GM23338 (cell line): ENCODE results near the gene AGAP3.

Source experiments
- CREB1 ChIP-seq: fragments of 250-450 bp; sonication (Bioruptor Pico); IDR thresholded peaks from 2 replicates; pipeline ENCODE4 v1.5.0; 2020; ENCODE audit warnings: low read depth, mild to moderate bottlenecking, moderate library complexity
- EZH2 ChIP-seq: fragments of 200-600 bp; sonication (generic); IDR thresholded peaks from one replicate; pipeline ENCODE4 v1.8.0; 2017; ENCODE audit warnings: antibody characterized with exemption, mild to moderate bottlenecking, low read depth; ENCODE audit not compliant: unreplicated experiment
- EZH2phosphoT487 ChIP-seq: fragments of 200-600 bp; sonication (generic); IDR thresholded peaks from one replicate; pipeline ENCODE4 v1.8.1; 2018; ENCODE audit warnings: antibody characterized with exemption; ENCODE audit not compliant: unreplicated experiment
- JUNB ChIP-seq: IDR thresholded peaks from one replicate; pipeline ENCODE4 v1.6.1; 2016; ENCODE audit warnings: antibody characterized with exemption; ENCODE audit not compliant: unreplicated experiment
- POLR2AphosphoS5 ChIP-seq: IDR thresholded peaks from 2 replicates; pipeline ENCODE4 v1.6.1; 2016; ENCODE audit warnings: antibody characterized with exemption, low read depth
- REST ChIP-seq: IDR thresholded peaks from one replicate; pipeline ENCODE4 v1.6.1; 2018; ENCODE audit warnings: antibody characterized with exemption; ENCODE audit not compliant: unreplicated experiment
- ZNF114 ChIP-seq: fragments of 250-450 bp; sonication (Bioruptor Pico); IDR thresholded peaks from 2 replicates; pipeline ENCODE4 v1.5.0; 2020; ENCODE audit warnings: mild to moderate bottlenecking, moderate library complexity
- TF ChIP-seq, protein P1 (sequence below), 2 experiments: fragments of 200-600 bp in 1 of 2; sonication (generic) in 1 of 2; conservative IDR thresholded peaks; 2 replicates each; pipeline versions ENCODE4 v1.5.1 to v1.6.1; 2016 to 2017; ENCODE audit warnings: antibody characterized with exemption in 2 of 2, low read depth in 2 of 2, mild to moderate bottlenecking in 2 of 2, moderate library complexity in 1 of 2
- TF ChIP-seq, protein P2 (sequence below): IDR thresholded peaks from 2 replicates; pipeline ENCODE4 v1.6.1; 2016; ENCODE audit warnings: antibody characterized with exemption

- TF ChIP-seq, protein P1, sequence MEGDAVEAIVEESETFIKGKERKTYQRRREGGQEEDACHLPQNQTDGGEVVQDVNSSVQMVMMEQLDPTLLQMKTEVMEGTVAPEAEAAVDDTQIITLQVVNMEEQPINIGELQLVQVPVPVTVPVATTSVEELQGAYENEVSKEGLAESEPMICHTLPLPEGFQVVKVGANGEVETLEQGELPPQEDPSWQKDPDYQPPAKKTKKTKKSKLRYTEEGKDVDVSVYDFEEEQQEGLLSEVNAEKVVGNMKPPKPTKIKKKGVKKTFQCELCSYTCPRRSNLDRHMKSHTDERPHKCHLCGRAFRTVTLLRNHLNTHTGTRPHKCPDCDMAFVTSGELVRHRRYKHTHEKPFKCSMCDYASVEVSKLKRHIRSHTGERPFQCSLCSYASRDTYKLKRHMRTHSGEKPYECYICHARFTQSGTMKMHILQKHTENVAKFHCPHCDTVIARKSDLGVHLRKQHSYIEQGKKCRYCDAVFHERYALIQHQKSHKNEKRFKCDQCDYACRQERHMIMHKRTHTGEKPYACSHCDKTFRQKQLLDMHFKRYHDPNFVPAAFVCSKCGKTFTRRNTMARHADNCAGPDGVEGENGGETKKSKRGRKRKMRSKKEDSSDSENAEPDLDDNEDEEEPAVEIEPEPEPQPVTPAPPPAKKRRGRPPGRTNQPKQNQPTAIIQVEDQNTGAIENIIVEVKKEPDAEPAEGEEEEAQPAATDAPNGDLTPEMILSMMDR (conservative IDR thresholded peaks at IDR 0.05; ENCODE audit: low read depth in 2 of 2): peak; percentile 100
- TF ChIP-seq EZH2phosphoT487: no peak
- peak; percentile 12 for TF ChIP-seq EZH2
- no peak for TF ChIP-seq ZNF114 (CRISPR knock-in tag)
- no peak for TF ChIP-seq JUNB
- no peak for TF ChIP-seq POLR2AphosphoS5
- no peak for TF ChIP-seq REST
- TF ChIP-seq, protein P2, sequence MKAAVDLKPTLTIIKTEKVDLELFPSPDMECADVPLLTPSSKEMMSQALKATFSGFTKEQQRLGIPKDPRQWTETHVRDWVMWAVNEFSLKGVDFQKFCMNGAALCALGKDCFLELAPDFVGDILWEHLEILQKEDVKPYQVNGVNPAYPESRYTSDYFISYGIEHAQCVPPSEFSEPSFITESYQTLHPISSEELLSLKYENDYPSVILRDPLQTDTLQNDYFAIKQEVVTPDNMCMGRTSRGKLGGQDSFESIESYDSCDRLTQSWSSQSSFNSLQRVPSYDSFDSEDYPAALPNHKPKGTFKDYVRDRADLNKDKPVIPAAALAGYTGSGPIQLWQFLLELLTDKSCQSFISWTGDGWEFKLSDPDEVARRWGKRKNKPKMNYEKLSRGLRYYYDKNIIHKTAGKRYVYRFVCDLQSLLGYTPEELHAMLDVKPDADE: no peak
- peak; percentile 78 for TF ChIP-seq CREB1 (CRISPR knock-in tag)
Observed at GRCh38 chr7:151172273-151173141, 86.2 kb downstream of the AGAP3 start.
